SU-DHL-6 (cell line): ENCODE measurements around the gene PPY.
"Not testable (repeated sequence)": the region's sequence is repeated elsewhere in the genome, so short reads cannot be mapped to it uniquely, and the experiment has no call there.

Experiments
- H2AFZ ChIP-seq: fragments of 200-600 bp; sonication (generic); 2 replicates; pipeline ENCODE4 v1.6.1; 2014; ENCODE audit warnings: low read depth, mild to moderate bottlenecking, moderate library complexity, mixed read lengths, antibody characterized with exemption, low read length; ENCODE audit not compliant: severe bottlenecking
- H3F3A ChIP-seq: fragments of 200-600 bp; shearing (Covaris generic); 2 replicates; pipeline ENCODE4 v1.6.0; 2016; ENCODE audit warnings: antibody characterized with exemption, mild to moderate bottlenecking; ENCODE audit not compliant: insufficient read depth
- H3K27ac ChIP-seq: fragments of 200-600 bp; sonication (generic); 2 replicates; pipeline ENCODE4 v1.5.1; 2016; ENCODE audit warnings: low read depth, mild to moderate bottlenecking, low read length, moderate library complexity, mixed read lengths
- H3K27me3 ChIP-seq: fragments of 200-600 bp; sonication (generic), shearing (Covaris generic); 2 replicates; pipeline ENCODE4 v1.6.0; 2014; ENCODE audit warnings: mild to moderate bottlenecking, low read length
- H3K36me3 ChIP-seq: fragments of 200-600 bp; sonication (generic); 2 replicates; pipeline ENCODE4 v1.6.1; 2014; ENCODE audit warnings: mild to moderate bottlenecking, low read length, mixed read lengths
- H3K4me2 ChIP-seq: fragments of 300-600, 200-600 bp; shearing (Covaris generic), sonication (generic); 2 replicates; pipeline ENCODE4 v1.6.0; 2014; ENCODE audit warnings: low read length, low read depth, mild to moderate bottlenecking; ENCODE audit not compliant: poor library complexity, severe bottlenecking
- H3K4me3 ChIP-seq: fragments of 200-600 bp; sonication (generic); 2 replicates; pipeline ENCODE4 v1.5.1; 2014; ENCODE audit warnings: antibody characterized with exemption, low read length, mild to moderate bottlenecking, mixed read lengths; ENCODE audit not compliant: insufficient read depth, poor library complexity, severe bottlenecking
- H3K79me2 ChIP-seq: fragments of 200-600 bp; sonication (generic); 2 replicates; pipeline ENCODE4 v1.6.1; 2014; ENCODE audit warnings: mild to moderate bottlenecking, low read length, moderate library complexity; ENCODE audit not compliant: insufficient read depth
- H3K9ac ChIP-seq: fragments of 200-600 bp; sonication (generic); 2 replicates; pipeline ENCODE4 v1.7.0; 2014; ENCODE audit warnings: mild to moderate bottlenecking, low read length
- H3K9me2 ChIP-seq: fragments of 200-600 bp; sonication (generic); replicated peaks from 2 replicates; pipeline ENCODE4 v1.6.1; 2014; ENCODE audit warnings: low read length; ENCODE audit not compliant: insufficient read depth
- H3K9me3 ChIP-seq: fragments of 200-600 bp; sonication (generic); 2 replicates; pipeline ENCODE4 v1.6.1; 2014; ENCODE audit warnings: low read length, mixed read lengths; ENCODE audit not compliant: insufficient read depth
- H4K20me1 ChIP-seq: fragments of 200-600 bp; sonication (generic); 2 replicates; pipeline ENCODE4 v1.6.1; 2014; ENCODE audit warnings: low read depth, mild to moderate bottlenecking, antibody characterized with exemption, low read length, moderate library complexity, mixed read lengths
- CTCF ChIP-seq: fragments of 200-600 bp; sonication (generic); IDR thresholded peaks from one replicate; pipeline ENCODE4 v1.5.1; 2017; ENCODE audit warnings: antibody characterized with exemption, mild to moderate bottlenecking, low read length, moderate library complexity; ENCODE audit not compliant: insufficient read depth, poor library complexity, severe bottlenecking
- EZH2phosphoT487 ChIP-seq: fragments of 200-600 bp; sonication (generic), shearing (Covaris generic); conservative IDR thresholded peaks from 2 replicates; pipeline ENCODE4 v1.6.1; 2018; ENCODE audit warnings: mild to moderate bottlenecking, antibody characterized with exemption, low read length, moderate library complexity, mixed read lengths

PPY gene

GRCh38 chr17:43945074-43945829, 3.0 kb upstream of the PPY start:
- H3K9me3 ChIP-seq = no peaks in the 10 kb centered on the region
- no peaks in the 10 kb centered on the region for H3F3A ChIP-seq
- no peaks in the 10 kb centered on the region for H4K20me1 ChIP-seq
- H3K4me3 ChIP-seq = no peak overlapping the region
- H3K9me2 ChIP-seq = no peaks in the 10 kb centered on the region
- H3K79me2 ChIP-seq = no peaks in the 10 kb centered on the region
- no peak overlapping the region for H3K27ac ChIP-seq
- no peaks in the 10 kb centered on the region for H3K36me3 ChIP-seq
- H2AFZ ChIP-seq = no peak overlapping the region
- TF ChIP-seq CTCF (no peak), EZH2phosphoT487 (no peak)
- no peaks in the 10 kb centered on the region for H3K27me3 ChIP-seq
- H3K9ac ChIP-seq = no peak overlapping the region
- H3K4me2 ChIP-seq = no peak overlapping the region

GRCh38 chr17:43940630-43941029, 1.6 kb downstream of the PPY start:
- Histone ChIP-seq H3F3A (no peaks in the 10 kb centered on the region), H3K9me3 (no peaks in the 10 kb centered on the region), H3K27me3 (no peaks in the 10 kb centered on the region), H3K79me2 (no peaks in the 10 kb centered on the region), H2AFZ (no peak overlapping the region), H3K27ac (no peak overlapping the region), H3K4me2 (no peak overlapping the region), H3K4me3 (no peak overlapping the region), H3K36me3 (no peaks in the 10 kb centered on the region), H3K9ac (no peak overlapping the region), H3K9me2 (no peaks in the 10 kb centered on the region), H4K20me1 (no peaks in the 10 kb centered on the region)
- TF ChIP-seq EZH2phosphoT487 (no peak), CTCF (peak; percentile 33)

- Histone ChIP-seq H3K4me2 (no peak overlapping the region), H3K36me3 (no peaks in the 10 kb centered on the region), H3K79me2 (no peaks in the 10 kb centered on the region), H4K20me1 (no peaks in the 10 kb centered on the region), H3F3A (no peaks in the 10 kb centered on the region), H2AFZ (no peak overlapping the region), H3K27me3 (no peaks in the 10 kb centered on the region), H3K9me3 (no peaks in the 10 kb centered on the region), H3K9me2 (no peaks in the 10 kb centered on the region), H3K4me3 (no peak overlapping the region), H3K27ac (no peak overlapping the region), H3K9ac (no peak overlapping the region)
- TF ChIP-seq EZH2phosphoT487 (no peak), CTCF (no peak)
Measured at GRCh38 chr17:43939886-43940285, 2.4 kb downstream of the PPY start.

GRCh38 chr17:43939452-43939851, 2.8 kb downstream of the PPY start:
- H3K27me3 ChIP-seq, H3F3A ChIP-seq, H4K20me1 ChIP-seq, H3K27ac ChIP-seq, H3K36me3 ChIP-seq, H2AFZ ChIP-seq, H3K9ac ChIP-seq, H3K9me3 ChIP-seq, H3K79me2 ChIP-seq, H3K4me2 ChIP-seq, H3K9me2 ChIP-seq, H3K4me3 ChIP-seq: not testable (repeated sequence)
